Heart right ventricle (tissue), 16 donors: Measurements from ENCODE around the gene CYP27B1. TPM values are rescaled to one million over a fixed set of nuclear protein-coding genes. Genes with fewer than 3 reads are reported as not detected.

ENCODE experiments used
- ATAC-seq, 8 donors: fragments of 200-7000 bp; cut with Tn5 transposase; one replicate each; pipeline ENCODE4 v1.9.1; 2020; ENCODE audit warnings: mild to moderate bottlenecking in 8 of 8, moderate library complexity in 8 of 8, moderate number of reproducible peaks in 1 of 8
- DNase-seq, 2 donors: peaks; one replicate each; pipeline ENCODE4 v3.0.0-alpha.2; 2020
- H3K27ac ChIP-seq, 10 donors: fragments of 200-600 bp; sonication (generic) in 2 of 10; one replicate each; pipeline versions ENCODE4 v1.5.0 to v1.8.0; 2020 to 2022; ENCODE audit warnings: mild to moderate bottlenecking in 3 of 10
- H3K27me3 ChIP-seq, 7 donors: fragments of 200-600 bp; one replicate each; pipeline ENCODE4 v1.8.0; 2021 to 2022; ENCODE audit warnings: mild to moderate bottlenecking in 2 of 7
- H3K36me3 ChIP-seq, 9 donors: fragments of 200-600 bp; sonication (generic) in 1 of 9; one replicate each; pipeline versions ENCODE4 v1.5.0 to v1.8.0; 2020 to 2022; ENCODE audit warnings: mild to moderate bottlenecking in 2 of 9
- H3K4me1 ChIP-seq, 9 donors: fragments of 200-600 bp; sonication (generic) in 1 of 9; one replicate each; pipeline versions ENCODE4 v1.5.0 to v1.8.0; 2020 to 2022; ENCODE audit warnings: mild to moderate bottlenecking in 4 of 9
- H3K4me3 ChIP-seq, 10 donors: fragments of 200-600 bp; sonication (generic) in 2 of 10; one replicate each; pipeline versions ENCODE4 v1.5.0 to v1.8.0; 2020 to 2022; ENCODE audit warnings: mild to moderate bottlenecking in 7 of 10, moderate library complexity in 2 of 10
- H3K9me3 ChIP-seq, 11 donors: fragments of 200-600 bp in 10 of 11; sonication (generic) in 2 of 11; one replicate each; pipeline versions ENCODE4 v1.5.0 to v1.8.0; 2013 to 2022; ENCODE audit warnings: mild to moderate bottlenecking in 2 of 11, control low read depth in 1 of 11, moderate library complexity in 1 of 11
- WGBS, 2 donors: extraction: QIAGEN DNeasy Blood & Tissue Kit; methylation state at CpG; one replicate each; pipeline ENCODE4 v1.1.7; 2013; ENCODE audit warnings: inconsistent platforms in 1 of 2; 5-methylcytosine and 5-hydroxymethylcytosine counted together
- intact Hi-C, 10 donors: fragments of 100-400 bp; cut with DNase I; formaldehyde crosslinking; loops; one replicate each; pipeline versions ENCODE4 v1.11.1 to v1.14.2; 2022
- polyA plus RNA-seq, 2 donors: library from polyadenylated mRNA; stranded (reverse); fragments of 200-250 nt; gene quantifications; one replicate each; pipeline ENCODE4 v1.2.3, GENCODE V29; 2013
- total RNA-seq, 10 donors: library from RNA; stranded (reverse); fragmentation: NEBNext Ultra II Directional in 3 of 10; extraction: Animal tissue kit (Norgen Biotek cat#: 25700) in 3 of 10; gene quantifications; one replicate each; pipeline versions ENCODE4 v1.2.1 to v1.2.4, GENCODE V29; 2021 to 2023
- TF ChIP-seq, protein P1 (sequence below), 9 donors: fragments of 200-600 bp; sonication (generic) in 2 of 9; IDR thresholded peaks; one replicate each; pipeline versions ENCODE4 v1.5.0 to v1.8.0; 2021 to 2022; ENCODE audit warnings: antibody characterized with exemption in 9 of 9, mild to moderate bottlenecking in 5 of 9, moderate library complexity in 1 of 9
- donor health status: Arrhythmogenic right ventricular cardiomyopathy.
- donor health status: ischemic (EF 13 %, LVEDD 7.1; RV severe dilation, severe dysfunction).
- donor health status: healthy with polysubstance abuse.
- donor health status: DM: no; HTN: yes; CAD: no.
- donor health status: DM: no; HTN: no; CAD: no.
- donor health status: ischemic (EF 25% LVEDD 6.9; RV normal size, moderate dysfunction).
- donor health status: ischemic (EF 25% LVEDD 5.7; RV mildly dilated, moderate dysfunction).
- donor health status: healthy.
- donor health status: DM: yes; HTN: yes; CAD: no.
- donor health status: Ischemic cardiomyopathy.
- donor health status: ischemic (EF 35%, LVEDD 5.7; RV mildly dilated, moderate dysfunction).
- donor health status: nonischemic (EF 11% LVEDD 7.7; RV severe dilation, severe dysfunction).
- donor health status: DM: yes; HTN: yes; CAD: no.
- donor health status: PGD.
- donor health status: ischemic (EF 29% LVEDD 5.4; RV normal size, mild dysfunction).
- donor health status: nonischemic (EF 23%, LVEDD 6.1; RV moderate dilation, normal function).

CYP27B1 gene
- total and polyA plus RNA-seq, 12 donors = 0.14 to 0.95 (median 0.81) TPM; not detected in 9

GRCh38 chr12:57725851-57726150 is 41.1 kb downstream of the CYP27B1 start:
- intact Hi-C loops = no loop called here
- Histone ChIP-seq H3K27me3 (peaks cover 0 to 21% (median 0%) of the 10 kb centered on the region in 7 donors), H3K27ac (peak overlapping the region in 8 of 10 donors; percentile 69 to 83 (median 81)), H3K36me3 (peaks cover 0 to 59% (median 5%) of the 10 kb centered on the region in 9 donors), H3K9me3 (no peaks in the 10 kb centered on the region), H3K4me1 (peaks cover 0 to 24% (median 14%) of the 10 kb centered on the region in 9 donors), H3K4me3 (peak overlapping the region; percentile 13 to 76 (median 64))
- ATAC-seq = peak in 1 of 8 donors; percentile 8
- TF ChIP-seq, protein P1, sequence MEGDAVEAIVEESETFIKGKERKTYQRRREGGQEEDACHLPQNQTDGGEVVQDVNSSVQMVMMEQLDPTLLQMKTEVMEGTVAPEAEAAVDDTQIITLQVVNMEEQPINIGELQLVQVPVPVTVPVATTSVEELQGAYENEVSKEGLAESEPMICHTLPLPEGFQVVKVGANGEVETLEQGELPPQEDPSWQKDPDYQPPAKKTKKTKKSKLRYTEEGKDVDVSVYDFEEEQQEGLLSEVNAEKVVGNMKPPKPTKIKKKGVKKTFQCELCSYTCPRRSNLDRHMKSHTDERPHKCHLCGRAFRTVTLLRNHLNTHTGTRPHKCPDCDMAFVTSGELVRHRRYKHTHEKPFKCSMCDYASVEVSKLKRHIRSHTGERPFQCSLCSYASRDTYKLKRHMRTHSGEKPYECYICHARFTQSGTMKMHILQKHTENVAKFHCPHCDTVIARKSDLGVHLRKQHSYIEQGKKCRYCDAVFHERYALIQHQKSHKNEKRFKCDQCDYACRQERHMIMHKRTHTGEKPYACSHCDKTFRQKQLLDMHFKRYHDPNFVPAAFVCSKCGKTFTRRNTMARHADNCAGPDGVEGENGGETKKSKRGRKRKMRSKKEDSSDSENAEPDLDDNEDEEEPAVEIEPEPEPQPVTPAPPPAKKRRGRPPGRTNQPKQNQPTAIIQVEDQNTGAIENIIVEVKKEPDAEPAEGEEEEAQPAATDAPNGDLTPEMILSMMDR (IDR thresholded peaks at IDR 0.05) = no peak
- WGBS, 2 donors = 16 to 19% methylated on average over 10 of the region's 10 CpGs
- DNase-seq = no peak

GRCh38 chr12:57724936-57725740 is 41.7 kb downstream of the CYP27B1 start:
- DNase-seq (no peak), ATAC-seq (no peak)
- Histone ChIP-seq H3K27ac (no peak overlapping the region), H3K9me3 (no peaks in the 10 kb centered on the region), H3K27me3 (peaks cover 0 to 15% (median 0%) of the 10 kb centered on the region in 7 donors), H3K4me3 (no peak overlapping the region), H3K36me3 (peaks cover 0 to 59% (median 12%) of the 10 kb centered on the region in 9 donors), H3K4me1 (peaks cover 0 to 24% (median 14%) of the 10 kb centered on the region in 9 donors)
- TF ChIP-seq, protein P1 (IDR thresholded peaks at IDR 0.05) = no peak
- WGBS, 2 donors = 55 to 60% methylated on average over 11 of the region's 11 CpGs
- intact Hi-C loops = no loop called here

DNA sequence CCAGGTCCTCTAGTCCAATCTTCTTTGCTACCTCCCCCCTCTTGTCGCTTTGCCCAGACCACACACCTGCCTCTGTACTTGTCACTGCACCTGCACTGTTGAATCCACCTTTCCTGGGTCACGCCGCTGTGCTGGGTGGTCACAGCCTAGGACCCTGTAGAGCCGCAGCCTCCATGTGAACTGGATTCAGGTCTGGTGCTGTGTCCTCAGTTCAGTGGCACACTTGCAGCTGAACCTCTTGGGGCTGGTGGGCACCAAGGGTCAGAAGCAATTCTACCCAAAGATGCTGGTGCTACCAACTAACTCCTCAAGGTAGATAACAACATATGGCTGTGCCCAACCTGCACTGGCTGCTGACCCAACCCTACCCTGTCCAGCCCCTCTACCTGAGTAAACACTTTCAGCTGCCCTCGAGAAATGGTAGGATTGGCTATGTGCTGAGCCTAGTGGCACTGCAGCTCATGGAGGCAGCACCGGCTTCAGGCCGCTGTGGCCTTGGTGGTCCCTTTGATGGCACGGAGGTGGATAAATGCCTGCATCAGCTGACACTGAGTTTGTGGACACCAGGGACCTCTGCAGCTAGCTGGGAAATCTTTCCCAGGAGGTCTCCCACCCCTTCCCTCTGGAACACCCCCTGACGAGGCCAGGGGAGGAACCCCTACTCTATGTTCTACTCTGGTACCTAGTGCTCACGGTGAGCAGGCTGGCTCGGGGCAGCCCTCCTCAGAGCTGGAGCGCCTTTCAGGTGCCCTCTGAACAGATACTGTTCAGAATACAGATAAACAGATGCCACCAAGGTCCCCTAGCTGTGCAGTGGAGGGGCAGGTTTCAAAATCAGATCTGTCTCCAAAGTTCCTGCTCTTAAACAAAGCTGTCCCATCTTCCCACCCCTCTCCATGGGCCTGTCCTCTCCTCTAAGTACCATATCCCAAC is 42.6 kb downstream of the CYP27B1 start:
- Histone ChIP-seq H3K4me1 (peaks cover 0 to 24% (median 14%) of the 10 kb centered on the region in 9 donors), H3K36me3 (peaks cover 0 to 59% (median 21%) of the 10 kb centered on the region in 9 donors), H3K4me3 (no peak overlapping the region), H3K27me3 (peaks cover 0 to 13% (median 0%) of the 10 kb centered on the region in 7 donors), H3K27ac (no peak overlapping the region), H3K9me3 (no peaks in the 10 kb centered on the region)
- intact Hi-C loops = no loop called here
- WGBS, 2 donors = 82 to 83% methylated on average over 12 of the region's 12 CpGs
- ATAC-seq = no peak
- no peak for DNase-seq
- TF ChIP-seq, protein P1 (IDR thresholded peaks at IDR 0.05) = no peak

- peaks cover 0 to 13% (median 0%) of the 10 kb centered on the region in 7 donors for H3K27me3 ChIP-seq
- peaks cover 0 to 24% (median 14%) of the 10 kb centered on the region in 9 donors for H3K4me1 ChIP-seq
- ATAC-seq (no peak), DNase-seq (no peak)
- intact Hi-C loops = no loop called here
- no peaks in the 10 kb centered on the region for H3K9me3 ChIP-seq
- TF ChIP-seq, protein P1 (IDR thresholded peaks at IDR 0.05) = no peak
- H3K4me3 ChIP-seq = no peak overlapping the region
- no peak overlapping the region for H3K27ac ChIP-seq
- peaks cover 0 to 63% (median 27%) of the 10 kb centered on the region in 9 donors for H3K36me3 ChIP-seq
- 71 to 77% methylated on average over 2 of the region's 2 CpGs for WGBS, 2 donors
Observed at GRCh38 chr12:57723630-57723962, 43.3 kb downstream of the CYP27B1 start.
